Activated CD4-positive, alpha-beta T cell treated with anti-CD3 and anti-CD28 coated beads for 36 hours (primary cell): ENCODE results near the gene GJB2. TPM values are rescaled to one million over a fixed set of nuclear protein-coding genes. Genes with fewer than 3 reads are reported as not detected.

ENCODE experiments used
- total RNA-seq, 2 experiments: library from RNA; stranded (reverse); gene quantifications; one replicate each; pipeline ENCODE4 v1.2.3, GENCODE V29; 2021

The GJB2 gene
- total RNA-seq, 2 experiments from 2014 or later: 9.0 to 9.9 TPM

Other genes with a start within 250 kb of the GJB2 start
- 10 to 100 TPM; 54.2 to 59.9 TPM for gene ZMYM2, start 234.2 kb downstream of the GJB2 start, total RNA-seq
- gene GJA3, start 31.9 kb downstream of the GJB2 start, total RNA-seq: under 1 TPM; 0.26 to 0.32 TPM
- 1 to 10 TPM; 2.7 to 2.9 TPM for gene GJB6, start 39.4 kb upstream of the GJB2 start, total RNA-seq